ENCODE data around the gene SYNPR. TPM values are rescaled to one million over a fixed set of nuclear protein-coding genes. Genes with fewer than 3 reads are reported as not detected.

Gene SYNPR
- total RNA-seq, 1 experiment from 2014 or later, result 0.17 TPM

- TF ChIP-seq CTCF (conservative IDR thresholded peaks at IDR 0.05), result no peak
- H2AFZ ChIP-seq (ENCODE audit: low read length), result no peak overlapping the region
- H2BK12ac ChIP-seq (ENCODE audit: insufficient read length, low read depth, low read length), result no peak overlapping the region
- H3K79me1 ChIP-seq (ENCODE audit: insufficient read depth, low read depth, low read length, poor library complexity, severe bottlenecking), result no peaks in the 10 kb centered on the region
- H2BK15ac ChIP-seq (ENCODE audit: low read depth, low read length), result no peak overlapping the region
- H2AK5ac ChIP-seq (ENCODE audit: insufficient read length, low read length), result no peak overlapping the region
- no peak for DNase-seq
- H4K91ac ChIP-seq (ENCODE audit: insufficient read length, low read depth, low read length), result no peak overlapping the region
- H4K20me1 ChIP-seq (ENCODE audit: control insufficient read depth, insufficient read depth, insufficient read length), result no peaks in the 10 kb centered on the region
- Mint-ChIP-seq H3K9me3 (peaks cover 0 to 3% of the 10 kb centered on the region in 2 experiments; a peak in 2 of 5 replicates), H3K27me3 (ENCODE audit: low read depth) (peaks cover 2% of the 10 kb centered on the region), H3K36me3 (ENCODE audit: insufficient read depth in 1 of 3, low read depth in 3 of 3) (no peaks in the 10 kb centered on the region; a peak in 1 of 7 replicates), H3K27ac (no peak overlapping the region), H3K4me3 (no peak overlapping the region), H3K4me1 (peaks cover 20% of the 10 kb centered on the region in 2 experiments)
- H3T11ph ChIP-seq (ENCODE audit: low read length), result no peak overlapping the region
- no peak overlapping the region for H2BK5ac ChIP-seq (ENCODE audit: insufficient read length, low read length)
- H3K56ac ChIP-seq (ENCODE audit: insufficient read length, low read depth, low read length), result no peak overlapping the region
- no peak overlapping the region for H3K4ac ChIP-seq (ENCODE audit: low read depth, low read length)
- no peak overlapping the region for H3K23ac ChIP-seq (ENCODE audit: insufficient read length, low read depth, low read length)
- H3K9ac ChIP-seq (ENCODE audit: extremely low read depth, insufficient read length, low read length), result no peak overlapping the region
- no peak overlapping the region for H2BK120ac ChIP-seq (ENCODE audit: low read depth, low read length, poor library complexity, severe bottlenecking)
- no peak overlapping the region for H2BK20ac ChIP-seq (ENCODE audit: low read depth, low read length, poor library complexity, severe bottlenecking)
- H4K8ac ChIP-seq (replicated peaks; ENCODE audit: insufficient read length, low read depth, low read length), result no peak overlapping the region
- no peak overlapping the region for H4K5ac ChIP-seq (ENCODE audit: insufficient read length, low read depth, low read length)
- H3K4me2 ChIP-seq (ENCODE audit: insufficient read depth, insufficient read length, low read length), result no peak overlapping the region
- no peak overlapping the region for H3K18ac ChIP-seq (ENCODE audit: insufficient read length, low read depth, low read length)
- no peaks in the 10 kb centered on the region for H3K9me3 ChIP-seq (ENCODE audit: control insufficient read depth, low read depth, low read length)
- peaks cover 6% of the 10 kb centered on the region for H3K4me1 ChIP-seq (ENCODE audit: insufficient read depth, low read length)
- H3K14ac ChIP-seq (ENCODE audit: insufficient read depth, low read length), result no peak overlapping the region
- H3K27me3 ChIP-seq (ENCODE audit: insufficient read depth, low read length), result no peaks in the 10 kb centered on the region
- no peaks in the 10 kb centered on the region for H3K23me2 ChIP-seq (ENCODE audit: insufficient read length, low read depth, low read length, poor library complexity, severe bottlenecking)
- H3K79me2 ChIP-seq (ENCODE audit: insufficient read depth, low read length), result no peaks in the 10 kb centered on the region
- H3K27ac ChIP-seq (ENCODE audit: insufficient read length, low read depth, low read length), result no peak overlapping the region
These were observed 48.0 kb upstream of the SYNPR start for GRCh38 chr3:63230146-63230545.

All from H9 (cell line).